Hematopoietic multipotent progenitor cell treated with erythropoietin and hydrocortisone succinate and interleukin-3 and kit ligand, for 8 days (in vitro differentiated cells): ENCODE measurements around the gene LRMDA.

ENCODE experiments used
- DNase-seq: peaks from one replicate; pipeline ENCODE4 v3.0.0-alpha.2; 2015

Gene LRMDA

GRCh38 chr10:75431180-75432111 lies at the start of gene LRMDA:
TSS of gene LRMDA (plus strand) at chr10:75431624.
- DNase-seq: peak; percentile 62

- DNase-seq: no peak
Measured at GRCh38 chr10:75386128-75386527, 45.3 kb upstream of the LRMDA start.

GRCh38 chr10:75388082-75388481 lies 43.3 kb upstream of the LRMDA start:
- DNase-seq: no peak

- no peak for DNase-seq
Measured at GRCh38 chr10:75390178-75390577, 41.2 kb upstream of the LRMDA start.

GRCh38 chr10:75392271-75392670 lies 39.2 kb upstream of the LRMDA start:
- DNase-seq: no peak

- DNase-seq: no peak
Measured at GRCh38 chr10:75392744-75393143, 38.7 kb upstream of the LRMDA start.

- no peak for DNase-seq
Measured at GRCh38 chr10:75394221-75394620, 37.2 kb upstream of the LRMDA start.

- DNase-seq: peak; percentile 20
Measured at GRCh38 chr10:75395066-75395931, 36.1 kb upstream of the LRMDA start.

- DNase-seq: no peak
Measured at GRCh38 chr10:75395932-75396630, 35.3 kb upstream of the LRMDA start.

GRCh38 chr10:75396631-75397495 lies 34.6 kb upstream of the LRMDA start:
- no peak for DNase-seq

GRCh38 chr10:75397496-75398199 lies 33.8 kb upstream of the LRMDA start:
- DNase-seq: no peak

- DNase-seq: no peak
Measured at GRCh38 chr10:75398200-75398691, 33.2 kb upstream of the LRMDA start.

GRCh38 chr10:75398692-75399460 lies 32.5 kb upstream of the LRMDA start:
- no peak for DNase-seq

GRCh38 chr10:75399461-75400162 lies 31.8 kb upstream of the LRMDA start:
- peak; percentile 42 for DNase-seq

GRCh38 chr10:75400163-75400770 lies 31.2 kb upstream of the LRMDA start:
- no peak for DNase-seq

- no peak for DNase-seq
Measured at GRCh38 chr10:75400771-75401568, 30.5 kb upstream of the LRMDA start.

GRCh38 chr10:75401569-75402485 lies 29.6 kb upstream of the LRMDA start, which contains the start of gene ZNF503:
TSS of gene ZNF503 (minus strand) at chr10:75401764. CDS start at chr10:75401419, 345 bp downstream.
- peak; percentile 44 for DNase-seq
